ENCODE data around the gene ADRM1. TPM values are rescaled to one million over a fixed set of nuclear protein-coding genes. Genes with fewer than 3 reads are reported as not detected.

The ADRM1 gene
- total RNA-seq, 1 experiment from 2014 or later = 127 TPM

- intact Hi-C loops (cut with micrococcal nuclease) = no loop called here
- H3K9me3 Mint-ChIP-seq (ENCODE audit: unreplicated experiment) = no peaks in the 10 kb centered on the region
- no peak for DNase-seq (ENCODE audit: unreplicated experiment)
- H3K27me3 Mint-ChIP-seq (ENCODE audit: insufficient read depth, unreplicated experiment) = no peaks in the 10 kb centered on the region
- peaks cover 58% of the 10 kb centered on the region for H3K36me3 Mint-ChIP-seq (ENCODE audit: insufficient read depth, unreplicated experiment)
- ChIA-PET CTCF (interaction anchor here (0.9 kb wide), 1 partner anchor 93 kb away, joined by 3 read pairs; no protein-coding TSS in a partner anchor), POLR2A (no interaction called here)
- no peak for TF ChIP-seq CTCF (IDR thresholded peaks at IDR 0.05; ENCODE audit: unreplicated experiment)
- no peak overlapping the region for H3K4me3 Mint-ChIP-seq (ENCODE audit: unreplicated experiment)
- no peaks in the 10 kb centered on the region for H3K4me1 Mint-ChIP-seq (ENCODE audit: insufficient read depth, unreplicated experiment)
- no peak overlapping the region for H3K27ac Mint-ChIP-seq (ENCODE audit: low read depth, unreplicated experiment)
- no TSS peak for BruUV-seq (replicated peaks)
Observed at GRCh38 chr20:62288535-62289105, 14.2 kb upstream of the ADRM1 start.

DNA sequence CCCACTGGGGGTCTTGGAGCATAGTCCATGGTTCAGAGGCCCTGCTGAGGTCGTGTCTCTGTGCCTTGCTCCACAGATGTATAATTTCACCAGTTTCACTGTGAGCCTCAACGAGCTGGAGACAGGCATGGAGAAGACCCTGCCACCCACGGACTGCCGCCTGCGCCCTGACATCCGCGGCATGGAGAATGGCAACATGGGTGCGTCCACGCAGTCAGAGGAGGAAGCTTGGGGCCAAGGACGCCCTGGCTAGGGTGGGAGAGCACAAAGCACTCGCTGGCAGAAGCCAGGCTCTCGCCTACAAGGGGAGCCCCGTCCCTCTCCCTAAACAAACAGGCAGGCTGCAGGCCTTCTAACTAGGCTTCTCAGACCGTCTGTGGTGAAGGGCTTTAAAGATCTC, 13.7 kb upstream of the ADRM1 start:
- CTCF ChIA-PET = interaction anchor here (0.9 kb wide), 1 partner anchor 92 kb away, joined by 3 read pairs; no protein-coding TSS in a partner anchor
- H3K4me1 Mint-ChIP-seq (ENCODE audit: insufficient read depth, unreplicated experiment) = no peaks in the 10 kb centered on the region
- intact Hi-C loops (cut with micrococcal nuclease) = no loop called here
- no peaks in the 10 kb centered on the region for H3K9me3 Mint-ChIP-seq (ENCODE audit: unreplicated experiment)
- no peak overlapping the region for H3K27ac Mint-ChIP-seq (ENCODE audit: low read depth, unreplicated experiment)
- TF ChIP-seq CTCF (IDR thresholded peaks at IDR 0.05; ENCODE audit: unreplicated experiment) = no peak
- H3K27me3 Mint-ChIP-seq (ENCODE audit: insufficient read depth, unreplicated experiment) = no peaks in the 10 kb centered on the region
- H3K4me3 Mint-ChIP-seq (ENCODE audit: unreplicated experiment) = no peak overlapping the region
- no TSS peak for BruUV-seq (replicated peaks)
- POLR2A ChIA-PET = no interaction called here
- H3K36me3 Mint-ChIP-seq (ENCODE audit: insufficient read depth, unreplicated experiment) = peaks cover 59% of the 10 kb centered on the region
- no peak for DNase-seq (ENCODE audit: unreplicated experiment)

DNA sequence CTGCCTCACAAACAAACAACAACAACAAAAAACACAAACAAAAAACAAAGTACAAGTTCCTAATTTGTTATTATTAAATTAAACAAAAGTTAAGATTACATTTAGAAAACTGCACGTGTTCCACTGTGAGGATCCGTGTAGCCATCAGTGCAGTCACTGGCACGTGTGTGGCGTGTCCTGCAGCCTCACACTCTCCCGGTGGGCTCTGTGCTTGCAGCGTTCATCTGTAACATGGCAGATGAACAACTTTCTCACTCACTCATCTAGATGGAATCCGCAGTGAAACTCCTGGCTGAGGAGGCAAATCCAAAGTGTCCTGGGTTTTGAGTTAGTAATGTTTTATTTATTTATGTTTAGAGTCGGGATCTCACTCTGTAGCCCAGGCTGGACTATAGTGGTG, 12.9 kb upstream of the ADRM1 start:
- Mint-ChIP-seq H3K27me3 (ENCODE audit: insufficient read depth, unreplicated experiment) (no peaks in the 10 kb centered on the region), H3K36me3 (ENCODE audit: insufficient read depth, unreplicated experiment) (peaks cover 61% of the 10 kb centered on the region), H3K27ac (ENCODE audit: low read depth, unreplicated experiment) (no peak overlapping the region), H3K9me3 (ENCODE audit: unreplicated experiment) (no peaks in the 10 kb centered on the region), H3K4me3 (ENCODE audit: unreplicated experiment) (no peak overlapping the region), H3K4me1 (ENCODE audit: insufficient read depth, unreplicated experiment) (no peaks in the 10 kb centered on the region)
- intact Hi-C loops (cut with micrococcal nuclease) = no loop called here
- POLR2A ChIA-PET = no interaction called here
- no TSS peak for BruUV-seq (replicated peaks)
- CTCF ChIA-PET = no interaction called here
- no peak for DNase-seq (ENCODE audit: unreplicated experiment)
- no peak for TF ChIP-seq CTCF (IDR thresholded peaks at IDR 0.05; ENCODE audit: unreplicated experiment)

GRCh38 chr20:62291251-62292066, 11.3 kb upstream of the ADRM1 start:
- H3K27me3 Mint-ChIP-seq (ENCODE audit: insufficient read depth, unreplicated experiment) = no peaks in the 10 kb centered on the region

More at GRCh38 chr20:62291251-62292066, 11.3 kb upstream of the ADRM1 start:
- no peak for TF ChIP-seq CTCF (IDR thresholded peaks at IDR 0.05; ENCODE audit: unreplicated experiment)
- H3K36me3 Mint-ChIP-seq (ENCODE audit: insufficient read depth, unreplicated experiment) = peaks cover 71% of the 10 kb centered on the region
- ChIA-PET CTCF (interaction anchor here (1.2 to 1.4 kb wide), 2 partner anchors 10 kb away, joined by 3 read pairs; no protein-coding TSS in a partner anchor), POLR2A (interaction anchor here (0.7 kb wide), 1 partner anchor 47 kb away, joined by 3 read pairs; no protein-coding TSS in a partner anchor)
- H3K9me3 Mint-ChIP-seq (ENCODE audit: unreplicated experiment) = no peaks in the 10 kb centered on the region
- no peak for DNase-seq (ENCODE audit: unreplicated experiment)
- H3K27ac Mint-ChIP-seq (ENCODE audit: low read depth, unreplicated experiment) = no peak overlapping the region
- H3K4me3 Mint-ChIP-seq (ENCODE audit: unreplicated experiment) = no peak overlapping the region
- no TSS peak for BruUV-seq (replicated peaks)
- H3K4me1 Mint-ChIP-seq (ENCODE audit: insufficient read depth, unreplicated experiment) = no peaks in the 10 kb centered on the region
- intact Hi-C loops (cut with micrococcal nuclease) = no loop called here

Data from MCF 10A (cell line).